Measurements from ENCODE around the gene AMN. TPM values are rescaled to one million over a fixed set of nuclear protein-coding genes. Genes with fewer than 3 reads are reported as not detected.

Gene AMN
- total and polyA plus RNA-seq, 2 experiments from 2014 or later: 169 to 247 TPM

GRCh38 chr14:102906616-102907302, 15.7 kb upstream of the AMN start:
- H3K4me2 ChIP-seq: no peak overlapping the region
- no peak for TF ChIP-seq EZH2phosphoT487 (IDR thresholded peaks at IDR 0.05; ENCODE audit: low read depth, severe bottlenecking, unreplicated experiment)
- TF ChIP-seq EZH2 (IDR thresholded peaks at IDR 0.05; ENCODE audit: borderline replicate concordance): no peak
- no peak for TF ChIP-seq CTCF (IDR thresholded peaks at IDR 0.05; ENCODE audit: poor library complexity)
- no peaks in the 10 kb centered on the region for H3K79me2 ChIP-seq
- H3K27me3 ChIP-seq: no peaks in the 10 kb centered on the region
- H3K36me3 ChIP-seq (replicated peaks; ENCODE audit: insufficient read depth, low read depth): no peaks in the 10 kb centered on the region
- no peak for DNase-seq (ENCODE audit: low spot score)
- no peak overlapping the region for H2AFZ ChIP-seq
- no peaks in the 10 kb centered on the region for H3K9me2 ChIP-seq (replicated peaks; ENCODE audit: insufficient read depth)
- no peak overlapping the region for H3K27ac ChIP-seq
- no peaks in the 10 kb centered on the region for H3K9me3 ChIP-seq (ENCODE audit: low read depth)
- H4K20me1 ChIP-seq (ENCODE audit: insufficient read depth, poor library complexity, severe bottlenecking): no peaks in the 10 kb centered on the region
- 97% methylated on average over 29 of the region's 30 CpGs for WGBS (ENCODE audit: low lambda C conversion rate, missing lambda C conversion rate)
- no peak overlapping the region for H3K4me3 ChIP-seq
- H3K4me1 ChIP-seq (ENCODE audit: insufficient read depth): no peaks in the 10 kb centered on the region

- Histone ChIP-seq H3K9me3 (ENCODE audit: low read depth) (no peaks in the 10 kb centered on the region), H2AFZ (no peak overlapping the region), H3K4me1 (ENCODE audit: insufficient read depth) (no peaks in the 10 kb centered on the region), H3K4me3 (no peak overlapping the region), H3K27ac (no peak overlapping the region), H3K36me3 (replicated peaks; ENCODE audit: insufficient read depth, low read depth) (no peaks in the 10 kb centered on the region), H4K20me1 (ENCODE audit: insufficient read depth, poor library complexity, severe bottlenecking) (no peaks in the 10 kb centered on the region), H3K79me2 (no peaks in the 10 kb centered on the region), H3K27me3 (no peaks in the 10 kb centered on the region), H3K9me2 (replicated peaks; ENCODE audit: insufficient read depth) (no peaks in the 10 kb centered on the region), H3K4me2 (no peak overlapping the region)
- DNase-seq (ENCODE audit: low spot score): no peak
- over 99% methylated on average over 32 of the region's 33 CpGs for WGBS (ENCODE audit: low lambda C conversion rate, missing lambda C conversion rate)
- TF ChIP-seq CTCF (IDR thresholded peaks at IDR 0.05; ENCODE audit: poor library complexity) (no peak), EZH2 (IDR thresholded peaks at IDR 0.05; ENCODE audit: borderline replicate concordance) (no peak), EZH2phosphoT487 (IDR thresholded peaks at IDR 0.05; ENCODE audit: low read depth, severe bottlenecking, unreplicated experiment) (no peak)
Measured at GRCh38 chr14:102907303-102907844, 15.1 kb upstream of the AMN start.

GRCh38 chr14:102907980-102908730, 14.3 kb upstream of the AMN start:
- Histone ChIP-seq H3K27me3 (no peaks in the 10 kb centered on the region), H2AFZ (no peak overlapping the region), H4K20me1 (ENCODE audit: insufficient read depth, poor library complexity, severe bottlenecking) (no peaks in the 10 kb centered on the region), H3K9me3 (ENCODE audit: low read depth) (no peaks in the 10 kb centered on the region), H3K4me3 (no peak overlapping the region), H3K79me2 (no peaks in the 10 kb centered on the region), H3K9me2 (replicated peaks; ENCODE audit: insufficient read depth) (no peaks in the 10 kb centered on the region), H3K36me3 (replicated peaks; ENCODE audit: insufficient read depth, low read depth) (no peaks in the 10 kb centered on the region), H3K4me1 (ENCODE audit: insufficient read depth) (no peaks in the 10 kb centered on the region), H3K4me2 (no peak overlapping the region), H3K27ac (no peak overlapping the region)
- 97% methylated on average over 23 of the region's 23 CpGs for WGBS (ENCODE audit: low lambda C conversion rate, missing lambda C conversion rate)
- TF ChIP-seq EZH2phosphoT487 (IDR thresholded peaks at IDR 0.05; ENCODE audit: low read depth, severe bottlenecking, unreplicated experiment): no peak
- no peak for TF ChIP-seq EZH2 (IDR thresholded peaks at IDR 0.05; ENCODE audit: borderline replicate concordance)
- no peak for TF ChIP-seq CTCF (IDR thresholded peaks at IDR 0.05; ENCODE audit: poor library complexity)
- DNase-seq (ENCODE audit: low spot score): no peak
